ENCODE results near the gene RAB23.
"Not testable (repeated sequence)": the region's sequence is repeated elsewhere in the genome, so short reads cannot be mapped to it uniquely, and the experiment has no call there.

RAB23 gene

DNA sequence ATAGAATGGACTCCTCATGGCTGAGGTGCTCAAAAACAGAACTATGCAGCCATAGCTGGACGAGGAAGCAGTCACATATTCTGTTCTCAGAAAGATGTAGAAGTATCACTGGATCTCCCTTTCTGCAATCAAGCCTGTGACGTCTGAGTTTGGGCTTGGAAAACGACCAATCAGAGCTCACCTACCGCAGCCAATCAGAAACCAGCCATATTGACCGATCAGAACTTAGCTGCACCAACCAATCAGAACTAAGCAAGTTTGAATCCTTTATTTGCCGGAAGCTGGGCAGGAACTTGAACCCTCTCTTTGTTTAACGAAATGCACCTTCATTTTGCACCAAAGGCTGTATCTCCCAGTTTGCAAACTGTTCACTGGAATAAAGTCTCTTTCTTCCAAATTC lies 21.8 kb upstream of the RAB23 start:
- H3K4me3 ChIP-seq (ENCODE audit: insufficient read depth, low read depth, low read length, poor library complexity, severe bottlenecking), result no peak overlapping the region
- DNase-seq, result no peak
- H3K36me3 ChIP-seq (ENCODE audit: control insufficient read depth, insufficient read depth, low read length), result no peaks in the 10 kb centered on the region
- no peaks in the 10 kb centered on the region for H3K4me1 ChIP-seq (ENCODE audit: control insufficient read depth, insufficient read depth, low read length, poor library complexity, severe bottlenecking)
- no peaks in the 10 kb centered on the region for H3K9me3 ChIP-seq (ENCODE audit: control insufficient read depth, low read length)
- H3K27me3 ChIP-seq (replicated peaks; ENCODE audit: control insufficient read depth, insufficient read depth, low read length, poor library complexity, severe bottlenecking), result no peaks in the 10 kb centered on the region
- no peak overlapping the region for H3K27ac ChIP-seq (ENCODE audit: insufficient read depth, low read length, poor library complexity, severe bottlenecking)

DNA sequence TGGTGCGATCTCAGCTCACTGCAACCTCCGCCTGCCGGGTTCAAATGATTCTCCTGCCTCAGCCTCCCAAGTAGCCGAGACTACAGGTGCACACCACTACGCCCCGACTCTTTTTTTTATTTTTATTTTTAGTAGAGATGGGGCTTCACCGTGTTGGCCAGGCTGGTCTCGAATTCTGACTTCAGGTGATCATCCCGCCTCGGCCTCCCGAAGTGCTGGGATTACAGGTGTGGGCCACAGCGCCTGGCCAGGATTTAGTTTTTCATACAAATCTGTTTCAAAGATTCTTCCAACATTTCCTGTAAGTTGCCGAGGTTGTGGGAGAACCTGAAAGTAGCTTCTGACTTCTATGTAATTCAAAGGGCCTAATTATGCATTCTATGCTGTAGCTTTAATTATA lies 21.4 kb upstream of the RAB23 start:
- not testable (repeated sequence) for DNase-seq; H3K9me3 ChIP-seq (ENCODE audit: control insufficient read depth, low read length); H3K27me3 ChIP-seq (replicated peaks; ENCODE audit: control insufficient read depth, insufficient read depth, low read length, poor library complexity, severe bottlenecking); H3K4me1 ChIP-seq (ENCODE audit: control insufficient read depth, insufficient read depth, low read length, poor library complexity, severe bottlenecking); H3K27ac ChIP-seq (ENCODE audit: insufficient read depth, low read length, poor library complexity, severe bottlenecking); H3K36me3 ChIP-seq (ENCODE audit: control insufficient read depth, insufficient read depth, low read length); H3K4me3 ChIP-seq (ENCODE audit: insufficient read depth, low read depth, low read length, poor library complexity, severe bottlenecking)

DNA sequence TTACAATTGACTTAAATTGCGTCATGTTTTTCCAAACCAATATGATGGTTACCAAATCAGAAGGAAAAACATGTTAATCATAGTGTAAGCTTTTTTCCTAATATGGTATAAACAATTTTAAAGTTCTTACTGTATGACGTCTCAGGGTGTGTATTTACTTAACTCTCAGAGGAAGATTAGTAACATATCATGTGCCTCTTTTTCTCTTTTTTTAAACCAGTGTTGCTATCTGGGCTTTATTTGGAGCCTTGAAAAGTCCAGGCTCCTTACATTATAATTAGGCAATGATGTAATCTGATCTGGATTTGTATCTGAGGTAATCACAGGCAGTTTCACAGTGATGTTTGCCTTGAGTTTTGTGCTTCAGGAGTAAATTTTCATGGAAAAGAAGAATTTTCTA lies 20.4 kb upstream of the RAB23 start:
- no peaks in the 10 kb centered on the region for H3K4me1 ChIP-seq (ENCODE audit: control insufficient read depth, insufficient read depth, low read length, poor library complexity, severe bottlenecking)
- H3K36me3 ChIP-seq (ENCODE audit: control insufficient read depth, insufficient read depth, low read length), result no peaks in the 10 kb centered on the region
- no peaks in the 10 kb centered on the region for H3K27me3 ChIP-seq (replicated peaks; ENCODE audit: control insufficient read depth, insufficient read depth, low read length, poor library complexity, severe bottlenecking)
- no peak overlapping the region for H3K4me3 ChIP-seq (ENCODE audit: insufficient read depth, low read depth, low read length, poor library complexity, severe bottlenecking)
- no peaks in the 10 kb centered on the region for H3K9me3 ChIP-seq (ENCODE audit: control insufficient read depth, low read length)
- no peak for DNase-seq
- H3K27ac ChIP-seq (ENCODE audit: insufficient read depth, low read length, poor library complexity, severe bottlenecking), result no peak overlapping the region

GRCh38 chr6:57226221-57226620 lies 4.1 kb upstream of the RAB23 start:
- H3K4me3 ChIP-seq (ENCODE audit: insufficient read depth, low read depth, low read length, poor library complexity, severe bottlenecking), result no peak overlapping the region

DNA sequence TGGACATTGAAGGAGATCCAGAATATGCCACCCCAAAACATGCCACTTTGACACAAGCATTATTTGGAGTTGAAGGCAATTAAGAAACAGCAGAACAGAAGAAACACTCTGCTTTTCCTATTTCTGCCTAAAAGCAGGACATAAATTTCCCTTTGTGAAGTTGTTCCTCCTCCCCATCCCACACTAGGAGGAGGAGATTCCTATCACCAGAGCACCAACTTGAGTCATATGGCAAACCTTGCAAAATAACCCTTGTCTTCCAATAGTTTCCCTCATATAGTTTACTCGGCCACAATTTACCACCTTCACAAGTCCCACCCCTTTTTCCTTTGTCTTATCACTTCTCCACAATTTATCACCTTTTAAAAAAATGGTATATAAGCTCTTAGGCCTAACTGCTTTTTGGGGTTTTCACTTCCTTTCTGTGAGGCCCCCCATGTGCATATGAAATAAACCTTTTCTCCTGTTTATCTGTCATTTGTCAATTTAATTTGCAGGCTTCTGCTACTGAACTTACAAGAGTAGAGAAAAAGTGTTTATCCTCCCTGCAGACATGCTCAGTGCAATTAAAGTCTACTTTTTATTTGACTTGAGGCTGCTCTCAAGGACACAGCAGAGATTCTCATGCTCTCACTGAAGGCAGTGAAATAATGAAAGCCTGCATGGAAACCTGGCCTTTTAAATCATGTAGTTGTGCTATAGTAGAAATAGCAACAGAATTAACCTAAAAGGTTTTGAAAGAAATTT lies 2.8 kb upstream of the RAB23 start:
- no peak for DNase-seq
- Histone ChIP-seq H3K4me3 (ENCODE audit: insufficient read depth, low read depth, low read length, poor library complexity, severe bottlenecking) (no peak overlapping the region), H3K36me3 (ENCODE audit: control insufficient read depth, insufficient read depth, low read length) (no peaks in the 10 kb centered on the region), H3K9me3 (ENCODE audit: control insufficient read depth, low read length) (no peaks in the 10 kb centered on the region), H3K27ac (ENCODE audit: insufficient read depth, low read length, poor library complexity, severe bottlenecking) (no peak overlapping the region), H3K4me1 (ENCODE audit: control insufficient read depth, insufficient read depth, low read length, poor library complexity, severe bottlenecking) (no peaks in the 10 kb centered on the region), H3K27me3 (replicated peaks; ENCODE audit: control insufficient read depth, insufficient read depth, low read length, poor library complexity, severe bottlenecking) (peaks cover 10% of the 10 kb centered on the region)

More at GRCh38 chr6:57226221-57226620, 4.1 kb upstream of the RAB23 start:
- H3K4me1 ChIP-seq (ENCODE audit: control insufficient read depth, insufficient read depth, low read length, poor library complexity, severe bottlenecking), result no peaks in the 10 kb centered on the region
- H3K27ac ChIP-seq (ENCODE audit: insufficient read depth, low read length, poor library complexity, severe bottlenecking), result no peak overlapping the region
- peaks cover 10% of the 10 kb centered on the region for H3K27me3 ChIP-seq (replicated peaks; ENCODE audit: control insufficient read depth, insufficient read depth, low read length, poor library complexity, severe bottlenecking)
- no peak for DNase-seq
- no peaks in the 10 kb centered on the region for H3K9me3 ChIP-seq (ENCODE audit: control insufficient read depth, low read length)
- no peaks in the 10 kb centered on the region for H3K36me3 ChIP-seq (ENCODE audit: control insufficient read depth, insufficient read depth, low read length)

DNA sequence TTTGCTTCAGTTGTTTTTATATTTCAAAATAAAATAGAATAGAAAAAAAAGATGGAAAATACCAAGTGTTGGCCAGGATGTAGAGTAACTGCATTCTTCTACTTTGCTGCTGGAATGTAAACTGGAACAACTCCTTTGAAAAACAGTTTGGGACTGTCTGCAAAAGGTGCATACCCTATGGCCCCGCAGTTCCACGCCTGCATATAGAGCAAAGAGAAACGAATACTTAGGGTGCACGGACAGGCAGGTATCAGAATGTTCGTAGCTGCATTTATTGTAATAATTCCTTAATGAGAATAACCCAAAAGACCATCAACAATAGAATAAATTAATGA lies 603 bp upstream of the RAB23 start:
- DNase-seq, result no peak
- Histone ChIP-seq H3K27me3 (replicated peaks; ENCODE audit: control insufficient read depth, insufficient read depth, low read length, poor library complexity, severe bottlenecking) (peaks cover 10% of the 10 kb centered on the region), H3K36me3 (ENCODE audit: control insufficient read depth, insufficient read depth, low read length) (no peaks in the 10 kb centered on the region), H3K9me3 (ENCODE audit: control insufficient read depth, low read length) (no peaks in the 10 kb centered on the region), H3K27ac (ENCODE audit: insufficient read depth, low read length, poor library complexity, severe bottlenecking) (no peak overlapping the region), H3K4me3 (ENCODE audit: insufficient read depth, low read depth, low read length, poor library complexity, severe bottlenecking) (peak overlapping the region; percentile 94), H3K4me1 (ENCODE audit: control insufficient read depth, insufficient read depth, low read length, poor library complexity, severe bottlenecking) (no peaks in the 10 kb centered on the region)

DNA sequence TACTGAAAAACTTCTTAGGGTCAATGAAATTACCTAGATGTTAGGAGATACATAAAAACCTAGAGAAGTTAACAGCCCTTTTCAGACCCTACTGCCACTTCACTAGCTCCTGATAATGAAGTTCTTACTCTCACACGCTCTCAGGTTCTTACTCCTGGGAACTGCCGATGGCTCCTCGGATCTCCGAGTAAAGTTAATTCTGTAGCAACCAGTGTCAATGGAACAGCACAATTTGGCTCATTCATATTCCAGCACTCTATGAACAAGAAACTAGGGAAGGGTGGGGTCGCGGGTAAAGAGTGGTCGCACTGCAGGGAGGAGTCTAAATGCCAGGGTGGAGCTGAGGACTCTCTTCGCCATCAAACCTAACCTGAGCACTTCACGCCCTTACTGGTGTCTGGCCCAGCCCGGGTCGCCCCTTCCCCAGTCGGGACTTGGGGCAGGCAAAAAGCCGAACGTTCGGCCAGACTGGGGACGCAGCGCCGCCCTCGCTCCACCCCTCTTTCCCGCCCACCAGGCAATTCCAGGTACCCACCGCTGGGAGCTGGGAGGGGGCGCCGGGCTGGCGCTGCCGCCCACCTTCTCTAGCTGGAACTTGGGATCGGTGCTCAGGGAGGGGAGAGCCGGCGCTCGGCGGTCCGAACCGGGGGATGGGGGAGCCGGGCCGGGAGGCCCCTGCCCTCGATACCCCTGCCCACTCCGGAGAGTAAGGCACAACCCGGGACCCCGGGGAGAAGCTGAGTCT lies 744 bp downstream of the RAB23 start:
- peak; percentile 3 to 31 (median 27) for DNase-seq
- Histone ChIP-seq H3K36me3 (ENCODE audit: control insufficient read depth, insufficient read depth, low read length) (no peaks in the 10 kb centered on the region), H3K9me3 (ENCODE audit: control insufficient read depth, low read length) (no peaks in the 10 kb centered on the region), H3K27me3 (replicated peaks; ENCODE audit: control insufficient read depth, insufficient read depth, low read length, poor library complexity, severe bottlenecking) (peaks cover 10% of the 10 kb centered on the region), H3K4me3 (ENCODE audit: insufficient read depth, low read depth, low read length, poor library complexity, severe bottlenecking) (peak overlapping the region; percentile 94), H3K27ac (ENCODE audit: insufficient read depth, low read length, poor library complexity, severe bottlenecking) (peak overlapping the region; percentile 56), H3K4me1 (ENCODE audit: control insufficient read depth, insufficient read depth, low read length, poor library complexity, severe bottlenecking) (no peaks in the 10 kb centered on the region)

DNA sequence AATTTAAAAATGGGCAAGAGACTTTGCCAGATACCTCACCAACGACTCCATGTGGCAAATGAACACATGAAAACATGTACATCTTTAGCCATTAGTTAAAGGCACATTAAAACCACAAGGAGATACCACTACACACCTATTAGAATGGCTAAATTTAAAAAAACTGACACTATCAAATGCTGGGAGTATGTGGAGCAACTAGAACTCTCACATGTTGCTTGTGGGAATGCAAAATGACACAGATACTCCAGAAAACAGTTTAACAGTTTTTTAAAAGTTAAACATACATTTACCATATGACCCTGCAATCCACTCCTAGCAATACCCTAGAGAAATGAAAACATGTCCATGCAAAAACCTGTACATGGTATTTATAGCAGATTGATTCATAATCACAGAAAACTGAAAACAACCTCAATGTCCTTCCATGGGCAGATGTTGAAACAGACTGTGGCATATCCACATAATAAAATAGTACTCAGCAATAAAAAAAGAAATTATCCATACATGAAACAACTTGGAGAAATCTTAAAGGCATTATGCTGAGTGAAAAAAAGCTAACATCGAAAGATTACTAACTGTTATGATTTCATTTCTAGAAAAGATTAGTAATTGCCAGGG lies 1.9 kb downstream of the RAB23 start:
- Histone ChIP-seq H3K9me3 (ENCODE audit: control insufficient read depth, low read length) (no peaks in the 10 kb centered on the region), H3K36me3 (ENCODE audit: control insufficient read depth, insufficient read depth, low read length) (no peaks in the 10 kb centered on the region), H3K27ac (ENCODE audit: insufficient read depth, low read length, poor library complexity, severe bottlenecking) (no peak overlapping the region), H3K4me3 (ENCODE audit: insufficient read depth, low read depth, low read length, poor library complexity, severe bottlenecking) (no peak overlapping the region), H3K27me3 (replicated peaks; ENCODE audit: control insufficient read depth, insufficient read depth, low read length, poor library complexity, severe bottlenecking) (peaks cover 10% of the 10 kb centered on the region), H3K4me1 (ENCODE audit: control insufficient read depth, insufficient read depth, low read length, poor library complexity, severe bottlenecking) (no peaks in the 10 kb centered on the region)
- DNase-seq, result no peak

DNA sequence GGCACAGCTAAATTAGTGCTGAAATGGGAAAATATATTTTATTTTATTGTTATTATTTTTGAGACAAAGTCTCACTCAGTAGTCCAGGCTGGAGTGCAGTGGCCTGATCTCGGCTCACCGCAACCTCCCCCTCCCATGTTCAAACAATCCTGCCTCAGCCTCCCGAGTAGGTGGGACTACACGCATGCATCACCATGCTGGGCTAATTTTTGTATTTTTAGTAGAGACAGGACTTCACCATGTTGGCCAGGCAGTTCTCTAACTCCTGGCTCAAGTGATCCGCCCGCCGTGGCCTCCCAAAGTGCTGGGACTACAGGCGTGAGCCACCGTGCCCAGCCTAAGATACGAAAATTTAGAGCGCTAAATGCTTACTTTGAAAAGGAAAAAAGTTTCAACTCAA lies 4.8 kb downstream of the RAB23 start:
- Histone ChIP-seq H3K4me3 (ENCODE audit: insufficient read depth, low read depth, low read length, poor library complexity, severe bottlenecking) (no peak overlapping the region), H3K4me1 (ENCODE audit: control insufficient read depth, insufficient read depth, low read length, poor library complexity, severe bottlenecking) (no peaks in the 10 kb centered on the region), H3K36me3 (ENCODE audit: control insufficient read depth, insufficient read depth, low read length) (no peaks in the 10 kb centered on the region), H3K9me3 (ENCODE audit: control insufficient read depth, low read length) (no peaks in the 10 kb centered on the region), H3K27ac (ENCODE audit: insufficient read depth, low read length, poor library complexity, severe bottlenecking) (no peak overlapping the region), H3K27me3 (replicated peaks; ENCODE audit: control insufficient read depth, insufficient read depth, low read length, poor library complexity, severe bottlenecking) (no peaks in the 10 kb centered on the region)
- no peak for DNase-seq

Data from effector memory CD4-positive, alpha-beta T cell (primary cell).